ENCODE data around the gene MGARP.

GRCh38 chr4:139242511-139243051 is 37.4 kb downstream of the MGARP start:
- no peak for TF ChIP-seq EZH2 (IDR thresholded peaks at IDR 0.05; ENCODE audit: borderline replicate concordance, insufficient read depth, low read length, poor library complexity, severe bottlenecking)
- TF ChIP-seq CTCF (IDR thresholded peaks at IDR 0.05; ENCODE audit: poor library complexity, severe bottlenecking): no peak
- TF ChIP-seq REST (IDR thresholded peaks at IDR 0.05; ENCODE audit: borderline replicate concordance): no peak
- TF ChIP-seq RAD21 (conservative IDR thresholded peaks at IDR 0.05): no peak
- TF ChIP-seq POLR2AphosphoS5 (IDR thresholded peaks at IDR 0.05): no peak
- no peak for TF ChIP-seq EP300 (conservative IDR thresholded peaks at IDR 0.05; ENCODE audit: poor library complexity, severe bottlenecking)
- no peak for TF ChIP-seq SMC3 (conservative IDR thresholded peaks at IDR 0.05; ENCODE audit: poor library complexity)
